HG03520 (cell line): ENCODE data around the gene MEF2A.

Experiments used
- ATAC-seq: cut with Tn5 transposase; IDR thresholded peaks from one replicate; pipeline ENCODE4 v1.9.1; 2021; ENCODE audit warnings: mild to moderate bottlenecking, moderate library complexity; ENCODE audit not compliant: unreplicated experiment

MEF2A gene

DNA sequence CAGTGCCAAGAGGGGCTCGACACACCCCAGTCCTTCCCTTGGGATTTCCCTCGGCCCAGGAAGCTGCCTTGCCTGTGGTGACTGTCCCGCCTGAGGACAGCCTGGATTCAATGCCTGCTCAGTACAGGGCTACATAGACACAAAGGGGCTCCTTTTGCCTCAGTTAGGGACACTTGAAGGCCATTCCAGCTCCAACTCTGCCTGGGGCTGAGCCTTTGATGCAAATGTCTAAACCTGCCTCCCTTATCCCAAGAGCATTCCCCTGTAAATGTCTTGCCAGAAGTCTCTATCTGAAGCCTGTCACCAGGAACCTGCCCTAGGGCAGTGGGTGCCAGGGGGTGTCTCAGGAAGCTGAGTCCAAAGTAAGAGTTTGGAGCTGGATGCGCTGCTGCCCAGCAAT lies 186.8 kb downstream of the MEF2A start:
- ATAC-seq, result no peak

DNA sequence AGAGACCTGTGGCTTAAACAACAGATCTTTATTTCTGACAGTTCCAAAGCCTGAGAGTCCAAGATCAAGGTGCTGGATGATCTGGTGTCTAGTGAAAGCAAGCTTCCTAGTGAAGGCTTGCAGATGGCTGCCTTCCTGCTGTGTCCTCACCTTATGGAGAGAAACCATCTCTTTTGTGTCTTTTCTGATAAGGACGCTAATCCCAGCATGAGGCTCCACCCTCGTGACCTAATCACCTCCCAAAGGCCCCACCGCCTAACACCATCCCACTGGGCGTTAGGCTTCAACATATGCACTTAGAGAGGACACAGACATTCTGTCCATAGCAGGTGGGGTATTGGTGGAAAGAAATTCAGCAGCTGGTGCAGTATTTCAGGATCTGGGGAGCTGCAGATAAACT lies 187.3 kb downstream of the MEF2A start:
- ATAC-seq, result no peak

DNA sequence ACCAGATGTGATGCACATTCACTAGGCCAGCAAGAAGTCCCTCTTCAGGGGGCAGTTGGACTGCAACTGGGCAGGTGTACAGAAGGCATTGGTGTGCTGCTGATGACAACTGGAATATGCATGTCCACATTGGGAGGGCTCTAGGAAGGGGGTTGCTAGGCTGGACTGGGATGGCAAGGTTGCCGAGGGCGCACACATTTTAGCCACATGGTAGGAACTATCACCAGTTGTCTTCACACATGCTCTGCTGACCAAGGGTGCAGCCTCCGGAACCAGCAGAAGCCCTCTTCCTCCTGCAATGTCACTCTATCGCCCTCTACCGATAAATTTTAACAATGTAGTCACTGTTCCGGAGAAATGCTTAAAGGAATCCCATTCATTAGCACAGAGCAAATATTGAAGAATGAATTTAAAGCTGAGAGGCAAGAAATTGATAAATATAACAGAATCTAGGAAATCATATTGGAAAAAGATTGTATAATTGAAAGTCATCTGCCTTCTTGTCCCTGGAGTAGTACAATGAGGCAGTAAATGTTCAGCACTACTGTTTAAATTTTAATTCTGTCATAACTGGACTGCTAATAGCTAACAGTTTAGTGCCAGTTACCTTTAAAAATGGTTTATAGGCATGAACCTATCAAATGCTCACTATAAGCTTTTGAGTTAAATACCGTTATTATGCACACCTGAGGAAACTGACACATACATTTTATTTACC lies 190.1 kb downstream of the MEF2A start:
- ATAC-seq, result peak; percentile 84

DNA sequence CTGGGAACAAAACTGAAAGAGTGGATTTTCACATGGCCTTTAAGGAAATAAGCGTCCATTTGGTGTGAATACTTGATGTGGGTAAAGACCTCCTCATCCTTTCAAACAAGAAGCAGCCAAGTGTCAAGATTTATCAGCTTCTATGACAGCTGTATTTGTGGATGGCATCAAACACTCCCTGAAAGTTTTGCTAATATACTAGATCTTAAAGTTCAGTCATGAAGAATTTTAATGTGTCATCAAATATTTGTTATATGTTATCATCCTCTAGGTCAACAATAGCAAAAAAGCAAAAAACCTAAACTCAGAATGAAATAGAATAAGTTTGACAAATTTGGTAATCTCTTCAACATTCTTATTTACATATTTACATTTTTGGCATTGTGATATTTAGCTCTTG lies 196.5 kb downstream of the MEF2A start:
- ATAC-seq, result no peak

DNA sequence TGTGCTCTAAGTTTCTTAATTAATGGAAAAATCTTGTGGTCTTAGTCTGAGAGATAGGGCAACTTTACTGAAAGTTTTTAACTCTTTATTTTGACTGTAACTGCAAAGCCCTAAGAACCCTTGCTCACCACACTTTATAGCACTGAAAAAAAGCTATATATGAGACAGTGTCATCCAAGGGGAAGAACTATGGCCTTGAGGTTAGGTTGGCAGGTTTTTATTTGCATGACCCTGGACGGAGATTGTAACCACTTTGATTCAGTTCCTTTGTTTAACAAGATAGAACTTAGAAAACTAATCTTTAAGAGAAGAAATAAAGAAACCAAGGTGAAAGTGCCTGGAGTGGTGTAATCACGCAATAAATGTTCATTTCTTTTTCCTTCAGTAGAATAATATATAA lies 198.0 kb downstream of the MEF2A start:
- ATAC-seq, result no peak

DNA sequence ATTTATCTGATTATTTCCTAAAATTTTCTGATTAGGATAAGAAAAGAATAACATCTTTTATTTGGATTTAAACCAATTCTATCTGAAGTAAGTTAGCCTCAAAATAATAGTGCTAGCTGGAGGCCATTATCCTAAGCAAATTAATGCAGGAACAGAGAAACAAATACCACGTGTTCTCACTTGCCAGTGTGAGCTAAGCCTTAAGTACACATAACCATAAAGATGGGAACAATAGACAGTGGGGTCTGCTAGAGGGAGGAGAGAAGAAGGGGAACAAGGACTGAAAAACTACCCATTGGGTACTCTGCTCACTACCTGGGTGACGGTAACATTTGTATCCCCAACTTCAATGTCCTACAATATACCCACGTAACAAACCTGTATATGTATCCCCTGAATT lies 198.7 kb downstream of the MEF2A start:
- ATAC-seq, result no peak
